Neuron (in vitro differentiated cells): ENCODE measurements around the gene SNX6.
A peak's percentile ranks its signal among the peaks of the same experiment; 100 is the strongest.
"Not testable (repeated sequence)": the region's sequence is repeated elsewhere in the genome, so short reads cannot be mapped to it uniquely, and the experiment has no call there.

Experiments used
- H2AFZ ChIP-seq: one replicate; pipeline ENCODE4 v1.6.1; 2013; ENCODE audit warnings: low read depth, mild to moderate bottlenecking, inconsistent platforms, low read length, moderate library complexity
- H3K27me3 ChIP-seq: one replicate; pipeline ENCODE4 v1.6.1; 2013; ENCODE audit warnings: low read length; ENCODE audit not compliant: insufficient read depth
- H3K36me3 ChIP-seq: one replicate; pipeline ENCODE4 v1.6.1; 2013; ENCODE audit warnings: low read length; ENCODE audit not compliant: insufficient read depth
- H3K4me1 ChIP-seq: one replicate; pipeline ENCODE4 v1.6.1; 2013; ENCODE audit warnings: low read length; ENCODE audit not compliant: insufficient read depth
- H3K4me3 ChIP-seq: 2 replicates; pipeline ENCODE4 v1.5.1; 2013; ENCODE audit warnings: mild to moderate bottlenecking, low read length, moderate library complexity
- H3K9me3 ChIP-seq: one replicate; pipeline ENCODE4 v1.6.1; 2013; ENCODE audit warnings: low read length

The SNX6 gene

DNA sequence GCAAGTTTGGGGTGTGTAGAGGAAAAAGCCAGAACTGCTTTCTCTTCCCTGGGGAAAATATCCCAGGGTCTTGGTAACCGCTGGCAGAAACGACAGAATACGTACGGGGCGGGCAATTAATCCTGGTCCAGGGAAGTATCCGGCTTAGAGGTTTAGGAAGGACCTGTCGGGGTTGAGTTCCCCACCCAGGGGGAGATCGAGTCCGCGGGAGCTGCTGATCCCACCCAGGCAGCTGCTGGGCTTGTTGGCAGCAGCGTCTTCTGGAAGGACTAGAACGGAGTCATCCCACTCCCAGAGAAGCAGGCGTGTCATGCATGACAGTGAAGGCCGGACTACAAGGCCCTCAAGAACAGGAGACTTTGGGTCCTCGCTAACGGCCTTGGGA, 82.8 kb downstream of the SNX6 start:
- not testable (repeated sequence) for H3K4me3 ChIP-seq, H3K27me3 ChIP-seq, H2AFZ ChIP-seq, H3K36me3 ChIP-seq, H3K9me3 ChIP-seq, H3K4me1 ChIP-seq

DNA sequence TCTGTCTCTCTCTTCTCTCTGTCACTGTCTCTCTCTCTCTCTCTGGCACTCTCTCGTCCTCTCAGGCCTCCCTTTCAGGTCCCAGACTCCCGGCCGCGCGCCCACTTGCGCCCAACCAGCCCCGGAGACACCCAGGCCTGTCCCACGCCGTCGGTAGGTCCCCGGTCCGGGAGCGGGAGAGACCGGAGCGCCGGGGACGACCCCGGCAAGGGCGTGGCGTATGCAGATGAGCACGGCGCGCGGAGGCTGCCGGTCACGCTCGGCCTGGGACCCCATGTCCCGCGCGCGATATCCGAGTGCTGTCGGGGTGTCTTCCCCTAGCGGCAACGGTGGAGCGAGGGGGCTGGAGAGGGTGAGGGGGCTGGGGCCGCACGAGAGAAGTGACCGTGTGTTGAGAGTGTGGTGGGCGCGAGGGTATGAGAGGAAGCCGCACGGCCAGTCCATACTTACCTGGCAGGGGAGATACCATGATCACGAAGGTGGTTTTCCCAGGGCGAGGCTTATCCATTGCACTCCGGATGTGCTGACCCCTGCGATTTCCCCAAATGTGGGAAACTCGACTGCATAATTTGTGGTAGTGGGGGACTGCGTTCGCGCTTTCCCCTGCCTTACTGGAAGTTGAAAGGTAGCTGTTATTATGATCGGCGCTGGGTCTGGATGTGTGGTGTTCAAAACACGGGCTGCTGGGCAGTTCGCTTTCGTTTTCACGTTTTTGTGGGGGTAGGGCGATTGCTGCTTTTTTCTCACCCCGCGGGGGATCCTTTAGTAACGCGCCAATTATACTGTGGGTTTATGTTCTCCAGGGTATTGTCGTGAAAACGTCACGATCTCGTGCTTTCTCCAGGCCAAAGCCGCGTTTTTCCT, 83.4 kb downstream of the SNX6 start:
- H3K27me3 ChIP-seq, H2AFZ ChIP-seq, H3K4me3 ChIP-seq, H3K9me3 ChIP-seq, H3K4me1 ChIP-seq, H3K36me3 ChIP-seq: not testable (repeated sequence)

DNA sequence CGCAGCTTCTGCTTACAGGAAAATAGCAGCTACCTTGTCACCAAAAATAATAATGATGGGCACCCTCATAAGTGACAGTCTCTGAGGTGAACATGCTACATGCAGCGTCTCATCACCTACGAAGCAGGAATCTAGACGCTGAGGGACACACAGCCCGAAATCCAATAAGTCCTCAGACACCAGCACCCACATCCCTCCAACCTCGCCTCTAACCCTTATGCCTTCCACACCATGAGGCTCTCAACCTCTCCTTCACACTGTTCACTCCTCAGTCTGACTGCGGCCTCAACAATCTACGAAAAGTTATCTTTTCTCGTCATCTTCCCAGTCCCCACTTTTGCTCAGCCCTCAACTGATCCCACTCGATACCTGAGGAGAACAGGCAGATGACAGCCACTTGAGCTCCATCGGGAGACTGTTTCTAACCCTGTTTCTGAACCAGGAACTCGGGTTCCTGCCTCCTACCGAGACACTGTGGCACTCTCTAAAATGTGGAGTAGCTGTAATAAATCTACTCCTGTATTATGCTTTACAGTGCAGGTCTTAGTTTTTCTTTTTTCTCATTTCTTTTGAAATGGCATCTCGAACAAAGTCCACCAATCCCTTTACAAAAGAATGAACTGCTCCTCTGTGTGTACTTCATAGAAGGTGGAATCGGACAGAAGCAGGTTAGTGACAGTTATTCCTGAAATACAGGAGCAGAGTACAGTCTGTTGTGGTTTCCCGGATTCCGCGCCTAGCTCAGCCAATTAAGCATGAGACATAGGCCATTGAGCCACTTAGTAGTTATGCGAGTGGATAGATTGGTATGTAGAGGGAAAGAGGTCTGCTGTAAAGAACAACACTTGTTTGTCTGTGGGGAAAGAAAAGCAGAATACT, 89.5 kb downstream of the SNX6 start:
- not testable (repeated sequence) for H3K27me3 ChIP-seq, H3K9me3 ChIP-seq, H2AFZ ChIP-seq, H3K4me3 ChIP-seq, H3K36me3 ChIP-seq
- peaks cover 10% of the 10 kb centered on the region for H3K4me1 ChIP-seq

DNA sequence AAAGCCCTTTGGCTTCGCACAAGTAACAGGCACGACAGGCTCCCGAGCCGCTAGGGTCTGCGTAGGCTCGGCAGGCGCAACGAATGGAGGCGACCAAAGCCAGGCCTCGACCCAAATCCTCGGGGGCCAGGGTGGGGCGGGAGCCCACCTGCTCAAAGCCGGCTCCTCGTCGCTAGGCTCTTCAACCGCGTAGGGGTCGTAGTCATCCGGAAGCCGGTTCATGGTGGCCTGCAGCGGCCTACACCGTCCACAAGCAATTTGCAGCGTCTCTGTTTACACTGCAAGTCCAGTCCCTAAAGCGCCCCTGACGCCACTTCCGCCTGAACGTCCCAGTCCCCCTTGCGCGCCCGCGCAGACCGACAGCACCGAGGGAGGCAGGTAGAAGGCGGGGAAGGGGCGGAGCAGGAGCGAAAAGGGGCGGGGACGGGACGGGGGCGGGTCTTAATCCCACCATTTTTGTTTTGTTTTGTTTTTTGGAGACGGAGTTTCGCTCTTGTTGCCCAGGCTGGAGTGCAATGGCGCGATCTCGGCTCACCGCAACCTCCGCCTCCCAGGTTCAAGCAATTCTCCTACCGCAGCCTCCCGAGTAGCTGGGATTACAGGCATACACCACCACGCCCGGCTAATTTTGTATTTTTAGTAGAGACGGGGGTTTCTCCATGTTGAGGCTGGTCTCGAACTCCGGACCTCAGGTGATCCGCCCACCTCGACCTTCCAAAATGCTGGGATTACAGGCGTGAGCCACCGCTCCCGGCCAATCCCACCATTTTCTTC, 90.4 kb downstream of the SNX6 start, which contains the start of gene EAPP:
EAPP (minus strand) TSS at position 295 of the 774 bp plus-strand sequence; CDS start at position 222, 73 bp downstream.
- peaks cover 3% of the 10 kb centered on the region for H3K36me3 ChIP-seq
- peak within 1 kb of the TSS; percentile 63 for H2AFZ ChIP-seq
- H3K4me1 ChIP-seq: peaks cover 10% of the 10 kb centered on the region
- no peaks in the 10 kb centered on the region for H3K9me3 ChIP-seq
- peak within 1 kb of the TSS; percentile 89 for H3K4me3 ChIP-seq
- no peaks in the 10 kb centered on the region for H3K27me3 ChIP-seq

DNA sequence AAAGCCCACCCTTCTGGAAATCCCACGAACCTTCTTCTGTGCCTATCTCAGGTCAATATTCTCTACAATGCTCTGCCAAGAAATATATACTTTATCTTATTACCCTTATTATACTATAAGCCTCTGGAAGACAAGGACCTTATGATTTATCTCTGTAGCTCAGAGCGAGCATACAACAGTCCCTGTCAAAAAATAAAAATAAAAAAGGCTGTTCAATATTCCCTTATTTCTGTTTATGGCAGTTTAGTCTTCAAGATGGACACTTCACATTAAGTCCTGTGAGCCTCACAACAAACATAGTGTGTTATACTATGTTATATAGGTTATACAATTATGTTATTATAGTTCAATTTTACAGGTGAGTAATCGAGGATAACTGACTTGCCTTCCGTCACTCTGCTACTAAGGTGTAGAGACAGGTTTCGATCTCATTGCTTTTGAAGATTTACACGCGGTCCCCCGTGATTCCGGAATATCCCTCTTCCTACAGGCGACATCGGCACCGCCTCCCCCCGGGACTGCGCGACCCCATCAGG, 91.0 kb downstream of the SNX6 start:
- H3K9me3 ChIP-seq: no peaks in the 10 kb centered on the region
- peaks cover 3% of the 10 kb centered on the region for H3K36me3 ChIP-seq
- H3K4me1 ChIP-seq: peaks cover 10% of the 10 kb centered on the region
- H3K27me3 ChIP-seq: no peaks in the 10 kb centered on the region
- H3K4me3 ChIP-seq: peak overlapping the region; percentile 89
- peak overlapping the region; percentile 63 for H2AFZ ChIP-seq

DNA sequence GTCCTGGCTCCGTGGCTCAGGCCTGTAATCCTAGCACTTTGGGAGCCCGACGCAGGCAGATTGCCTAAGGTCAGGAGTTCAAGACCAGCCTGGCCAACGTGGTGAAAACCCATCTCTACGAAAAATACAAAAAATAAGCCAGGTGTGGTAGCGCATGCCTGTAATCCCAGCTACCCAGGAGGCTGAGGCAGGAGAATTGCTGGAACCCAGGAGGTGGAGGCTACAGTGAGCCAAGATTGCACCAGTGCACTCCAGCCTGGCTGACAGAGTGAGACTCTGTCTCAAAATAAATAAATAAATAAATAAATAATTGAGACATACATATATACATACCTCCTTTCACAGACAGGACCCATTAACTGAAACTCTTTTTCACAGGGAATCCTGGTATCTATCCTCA, 91.9 kb downstream of the SNX6 start:
- peaks cover 11% of the 10 kb centered on the region for H3K36me3 ChIP-seq
- not testable (repeated sequence) for H3K9me3 ChIP-seq, H3K27me3 ChIP-seq, H2AFZ ChIP-seq
- H3K4me3 ChIP-seq: peak overlapping the region; percentile 89
- H3K4me1 ChIP-seq: peaks cover 10% of the 10 kb centered on the region

DNA sequence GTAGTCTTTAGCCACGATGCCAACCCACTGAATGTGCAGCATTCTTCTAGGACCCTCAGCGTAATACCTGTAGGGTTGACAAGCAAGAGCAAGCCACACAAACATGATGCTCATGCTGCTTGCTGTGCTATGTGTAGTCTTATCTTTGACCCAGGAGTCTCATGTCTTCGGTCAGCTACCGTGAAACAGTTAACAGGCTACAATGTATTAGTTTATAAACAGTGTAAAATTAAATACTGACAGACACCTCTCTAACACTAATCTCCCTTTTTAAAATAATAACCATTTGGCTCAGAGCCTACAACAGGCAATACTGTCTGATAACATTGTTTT, 92.3 kb downstream of the SNX6 start:
- Histone ChIP-seq H3K4me1 (peaks cover 10% of the 10 kb centered on the region), H3K27me3 (no peaks in the 10 kb centered on the region), H3K4me3 (no peak overlapping the region), H2AFZ (no peak overlapping the region), H3K9me3 (no peaks in the 10 kb centered on the region), H3K36me3 (peaks cover 12% of the 10 kb centered on the region)

DNA sequence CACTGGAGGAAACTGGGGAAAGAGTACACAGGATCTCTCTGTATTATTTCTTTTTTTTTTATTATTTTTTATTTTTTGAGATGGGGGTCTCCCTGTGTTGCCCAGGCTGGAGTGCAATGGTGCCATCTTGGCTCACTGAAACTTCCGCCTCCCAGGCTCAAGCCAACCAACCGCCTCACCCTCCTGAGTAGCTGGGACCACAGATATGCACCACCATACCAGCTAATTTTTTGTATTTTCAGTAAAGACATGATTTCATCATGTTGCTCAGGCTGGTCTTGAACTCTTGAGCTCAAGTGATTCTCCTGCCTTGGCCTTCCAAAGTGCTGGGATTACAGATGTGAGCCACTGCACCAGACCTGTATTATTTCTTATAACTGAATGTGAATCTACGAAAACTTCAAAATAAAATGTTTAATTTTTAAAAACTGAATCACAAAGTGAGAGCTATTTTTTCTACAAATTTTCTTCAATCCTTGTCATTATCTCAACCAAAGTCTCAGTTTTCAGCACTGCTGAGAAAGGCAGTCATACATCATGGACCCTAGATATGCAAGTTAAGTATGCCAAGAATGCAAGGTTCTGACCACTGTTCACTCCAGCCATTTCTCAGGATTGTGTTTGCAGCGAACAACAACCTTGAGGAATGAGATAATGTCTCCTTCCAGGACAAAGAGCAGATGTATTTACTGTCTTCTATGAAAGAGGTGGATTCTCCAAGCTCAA, 92.8 kb downstream of the SNX6 start:
- peaks cover 10% of the 10 kb centered on the region for H3K4me1 ChIP-seq
- no peak overlapping the region for H2AFZ ChIP-seq
- no peak overlapping the region for H3K4me3 ChIP-seq
- no peaks in the 10 kb centered on the region for H3K9me3 ChIP-seq
- peaks cover 16% of the 10 kb centered on the region for H3K36me3 ChIP-seq
- H3K27me3 ChIP-seq: no peaks in the 10 kb centered on the region

DNA sequence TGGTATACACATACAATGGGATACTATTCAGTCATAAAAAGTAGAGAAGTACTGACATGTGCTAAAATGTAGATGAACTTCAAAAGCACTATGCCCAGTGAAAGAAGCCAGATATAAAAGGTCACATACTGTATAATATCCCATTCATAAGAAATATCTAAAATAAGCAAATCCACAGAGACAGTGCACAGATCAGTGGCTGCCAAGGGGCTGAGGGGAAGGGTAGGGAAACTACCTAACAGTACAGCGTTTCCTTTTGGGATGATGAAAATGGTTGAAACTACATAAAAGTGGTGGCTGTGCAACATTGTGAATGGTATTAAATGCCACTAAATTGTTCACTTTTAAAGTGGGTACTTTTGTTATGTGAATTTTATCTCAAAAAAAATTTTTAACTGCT, 102.4 kb downstream of the SNX6 start:
- Histone ChIP-seq H3K4me3 (no peak overlapping the region), H3K9me3 (no peaks in the 10 kb centered on the region), H3K36me3 (peaks cover 60% of the 10 kb centered on the region), H2AFZ (no peak overlapping the region), H3K27me3 (no peaks in the 10 kb centered on the region), H3K4me1 (no peaks in the 10 kb centered on the region)

DNA sequence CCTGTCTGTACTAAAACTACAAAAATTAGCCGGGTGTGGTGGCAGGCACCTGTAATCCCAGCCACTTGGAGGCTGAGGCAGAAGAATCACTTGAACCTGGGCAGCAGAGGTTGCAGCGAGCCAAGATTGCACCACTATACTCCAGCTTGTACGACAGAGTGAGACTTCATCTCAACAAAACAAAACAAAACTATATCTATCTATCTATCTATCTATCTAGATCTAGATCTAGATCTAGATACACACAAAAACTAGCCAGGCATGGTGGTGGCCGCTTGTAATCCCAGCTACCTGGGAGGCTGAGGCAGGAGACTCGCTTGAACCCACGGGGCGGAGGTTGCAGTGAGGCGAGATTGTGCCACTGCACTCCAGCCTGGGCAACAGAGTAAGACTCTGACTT, 105.7 kb downstream of the SNX6 start:
- H3K9me3 ChIP-seq, H2AFZ ChIP-seq, H3K4me3 ChIP-seq, H3K4me1 ChIP-seq, H3K27me3 ChIP-seq: not testable (repeated sequence)
- H3K36me3 ChIP-seq: peaks cover 63% of the 10 kb centered on the region

DNA sequence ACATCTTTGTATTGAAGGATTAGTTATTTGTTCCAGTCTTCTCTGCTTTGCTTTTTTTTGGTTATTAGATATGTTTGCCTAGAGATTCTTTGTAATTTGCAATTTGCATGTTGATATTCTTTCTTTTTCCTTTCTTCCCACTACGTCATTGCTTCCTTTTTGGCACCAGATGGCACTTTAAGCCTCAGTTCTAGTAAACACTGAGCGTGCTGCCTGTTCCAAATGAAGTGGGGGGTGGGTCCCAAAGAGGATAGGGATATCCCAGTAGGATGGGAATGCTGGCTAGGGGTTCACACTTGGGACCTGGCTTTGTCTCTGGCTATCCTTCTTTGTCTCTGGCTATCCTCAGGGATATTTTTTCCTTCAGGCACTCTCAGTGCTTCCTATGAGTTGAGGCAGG, 107.5 kb downstream of the SNX6 start:
- Histone ChIP-seq H3K4me3 (no peak overlapping the region), H3K27me3 (no peaks in the 10 kb centered on the region), H2AFZ (no peak overlapping the region), H3K4me1 (no peaks in the 10 kb centered on the region), H3K9me3 (peaks cover 2% of the 10 kb centered on the region), H3K36me3 (peaks cover 68% of the 10 kb centered on the region)

DNA sequence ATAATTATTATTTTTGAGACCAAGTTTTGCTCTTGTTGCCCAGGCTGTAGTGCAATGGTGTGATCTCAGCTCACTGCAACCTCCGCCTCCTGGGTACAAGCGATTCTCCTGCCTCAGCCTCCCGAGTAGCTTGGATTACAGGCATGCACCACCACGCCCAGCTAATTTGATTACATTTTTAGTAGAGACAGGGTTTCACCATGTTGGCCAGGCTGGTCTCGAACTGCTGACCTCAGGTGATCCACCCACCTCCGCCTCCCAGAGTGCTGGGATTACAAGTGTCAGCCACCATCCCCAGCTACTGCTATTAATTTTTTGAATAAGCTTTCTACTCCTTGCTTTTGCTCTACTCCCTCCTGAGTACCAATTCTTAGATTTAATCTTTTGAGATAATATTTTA, 108.9 kb downstream of the SNX6 start:
- H3K36me3 ChIP-seq: peaks cover 66% of the 10 kb centered on the region
- not testable (repeated sequence) for H3K27me3 ChIP-seq, H2AFZ ChIP-seq, H3K4me1 ChIP-seq, H3K4me3 ChIP-seq, H3K9me3 ChIP-seq
